Activated naive CD8-positive, alpha-beta T cell (primary cell): ENCODE data around the gene SBNO2.

Experiments used
- H3K27ac Mint-ChIP-seq: one replicate; pipeline ENCODE4 v1.8.0; 2021; ENCODE audit warnings: mixed read lengths
- H3K27me3 Mint-ChIP-seq: one replicate; pipeline ENCODE4 v1.8.0; 2021; ENCODE audit warnings: mixed read lengths
- H3K36me3 Mint-ChIP-seq: one replicate; pipeline ENCODE4 v1.8.0; 2021; ENCODE audit warnings: mixed read lengths
- H3K4me1 Mint-ChIP-seq: one replicate; pipeline ENCODE4 v1.8.0; 2021; ENCODE audit warnings: low read depth, mixed read lengths
- H3K4me3 Mint-ChIP-seq: one replicate; pipeline ENCODE4 v1.8.0; 2021; ENCODE audit warnings: mild to moderate bottlenecking, mixed read lengths
- H3K9me3 Mint-ChIP-seq: one replicate; pipeline ENCODE4 v1.8.0; 2021; ENCODE audit warnings: low read depth, mixed read lengths

The SBNO2 gene

GRCh38 chr19:1173845-1174809 lies at the start of gene SBNO2:
TSS of gene SBNO2 (minus strand) at chr19:1174268. CDS start at chr19:1154276, 19,992 bp downstream.
- H3K4me3 Mint-ChIP-seq, result peak within 1 kb of the TSS; percentile 87
- H3K27me3 Mint-ChIP-seq, result no peaks in the 10 kb centered on the region
- H3K9me3 Mint-ChIP-seq, result no peaks in the 10 kb centered on the region
- peak within 1 kb of the TSS; percentile 83 for H3K27ac Mint-ChIP-seq
- peaks cover 24% of the 10 kb centered on the region for H3K4me1 Mint-ChIP-seq
- peaks cover 5% of the 10 kb centered on the region for H3K36me3 Mint-ChIP-seq

DNA sequence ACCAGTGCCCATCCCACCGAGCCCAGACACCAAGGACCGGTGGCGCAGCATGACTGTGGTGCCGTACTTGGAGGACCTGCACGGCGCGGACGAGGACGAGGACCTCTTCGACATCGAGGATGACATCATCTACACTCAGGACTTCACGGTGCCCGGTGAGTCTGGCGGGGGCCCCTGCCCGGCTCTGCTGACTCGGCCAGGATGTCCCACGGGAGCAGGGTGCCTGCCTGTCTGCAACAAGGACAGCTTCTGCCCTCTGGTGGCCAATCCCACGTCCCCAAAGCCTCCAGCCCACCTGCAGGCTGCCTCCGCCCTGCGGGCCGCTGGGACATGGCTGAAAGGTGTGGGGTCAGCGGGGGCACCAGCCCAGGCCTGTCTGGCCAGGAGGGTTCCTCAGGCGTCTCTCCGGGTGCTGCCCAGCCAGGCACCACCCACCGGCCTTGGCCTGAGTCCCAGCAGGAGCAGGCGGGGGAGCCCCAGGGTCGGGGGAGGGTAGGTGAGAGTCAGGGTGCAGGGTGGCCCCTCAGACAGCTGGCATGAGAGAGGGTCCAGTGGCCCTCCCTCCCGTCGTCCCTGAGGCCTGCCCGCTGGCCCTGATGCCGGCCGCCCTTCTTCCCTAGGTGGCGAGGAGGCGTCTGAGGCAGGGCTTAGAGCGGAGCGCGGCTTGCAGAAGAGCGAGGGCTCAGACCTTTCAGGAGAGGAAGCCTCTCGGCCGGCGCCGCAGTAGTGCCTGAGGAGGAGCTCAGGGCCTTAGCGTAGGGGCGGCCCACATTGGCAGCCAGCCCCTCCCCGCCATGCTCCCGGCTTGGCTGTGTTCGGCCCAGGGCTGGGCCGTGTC lies 49.2 kb upstream of the SBNO2 start:
- no peak overlapping the region for H3K4me3 Mint-ChIP-seq

GRCh38 chr19:1222394-1222793 lies 48.3 kb upstream of the SBNO2 start:
- no peaks in the 10 kb centered on the region for H3K27me3 Mint-ChIP-seq
- no peaks in the 10 kb centered on the region for H3K36me3 Mint-ChIP-seq

More for the DNA sequence above, 49.2 kb upstream of the SBNO2 start:
- Mint-ChIP-seq H3K4me1 (no peaks in the 10 kb centered on the region), H3K36me3 (no peaks in the 10 kb centered on the region), H3K27me3 (no peaks in the 10 kb centered on the region), H3K9me3 (no peaks in the 10 kb centered on the region), H3K27ac (no peak overlapping the region)

GRCh38 chr19:1221904-1222255 lies 47.8 kb upstream of the SBNO2 start:
- Mint-ChIP-seq H3K4me1 (no peaks in the 10 kb centered on the region), H3K36me3 (no peaks in the 10 kb centered on the region), H3K9me3 (no peaks in the 10 kb centered on the region), H3K27me3 (no peaks in the 10 kb centered on the region), H3K4me3 (no peak overlapping the region), H3K27ac (no peak overlapping the region)

More at GRCh38 chr19:1222394-1222793, 48.3 kb upstream of the SBNO2 start:
- Mint-ChIP-seq H3K4me1 (no peaks in the 10 kb centered on the region), H3K4me3 (no peak overlapping the region), H3K27ac (no peak overlapping the region), H3K9me3 (no peaks in the 10 kb centered on the region)

GRCh38 chr19:1220976-1221903 lies 47.2 kb upstream of the SBNO2 start:
- Mint-ChIP-seq H3K27me3 (no peaks in the 10 kb centered on the region), H3K4me1 (no peaks in the 10 kb centered on the region), H3K27ac (no peak overlapping the region)

GRCh38 chr19:1220477-1220930 lies 46.4 kb upstream of the SBNO2 start:
- Mint-ChIP-seq H3K27ac (no peak overlapping the region), H3K27me3 (no peaks in the 10 kb centered on the region), H3K9me3 (no peaks in the 10 kb centered on the region), H3K4me1 (no peaks in the 10 kb centered on the region), H3K36me3 (no peaks in the 10 kb centered on the region), H3K4me3 (no peak overlapping the region)

More at GRCh38 chr19:1220976-1221903, 47.2 kb upstream of the SBNO2 start:
- Mint-ChIP-seq H3K9me3 (no peaks in the 10 kb centered on the region), H3K4me3 (no peak overlapping the region), H3K36me3 (no peaks in the 10 kb centered on the region)

DNA sequence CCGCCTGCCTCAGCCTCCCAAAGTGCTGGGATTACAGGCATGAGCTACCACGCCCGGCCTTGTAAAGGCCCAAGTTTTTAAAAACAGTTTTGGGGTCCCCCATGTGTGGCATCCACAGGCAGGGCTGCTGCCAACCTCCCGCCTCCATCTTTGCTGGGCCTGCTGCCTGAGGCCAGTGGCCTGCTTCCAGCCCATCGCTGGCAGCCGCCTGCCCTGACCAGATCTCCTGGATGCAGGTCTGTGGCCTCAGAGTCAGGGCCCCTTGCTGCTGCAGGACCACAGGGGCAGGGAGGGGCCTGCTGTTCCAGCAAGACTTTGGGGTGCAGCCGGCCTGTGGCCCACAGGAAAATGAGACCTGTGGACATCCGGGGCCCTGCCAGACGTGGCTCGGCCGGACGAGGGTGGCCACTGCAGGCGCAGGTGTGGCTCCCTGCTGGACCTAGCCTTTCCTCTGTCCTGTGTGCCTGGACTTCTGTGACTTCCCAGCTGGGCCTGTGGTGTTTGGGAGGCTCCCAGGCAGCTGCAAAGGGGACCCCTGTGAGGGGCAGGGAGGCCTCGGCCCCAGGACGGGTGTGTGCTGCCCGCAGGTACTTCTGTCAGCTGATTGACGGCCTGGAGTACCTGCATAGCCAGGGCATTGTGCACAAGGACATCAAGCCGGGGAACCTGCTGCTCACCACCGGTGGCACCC lies 45.9 kb upstream of the SBNO2 start:
- Mint-ChIP-seq H3K4me1 (no peaks in the 10 kb centered on the region), H3K27ac (no peak overlapping the region)

GRCh38 chr19:1218751-1219567 lies 44.9 kb upstream of the SBNO2 start:
- no peak overlapping the region for H3K27ac Mint-ChIP-seq
- no peaks in the 10 kb centered on the region for H3K36me3 Mint-ChIP-seq
- peaks cover 4% of the 10 kb centered on the region for H3K4me1 Mint-ChIP-seq
- no peaks in the 10 kb centered on the region for H3K27me3 Mint-ChIP-seq
- no peaks in the 10 kb centered on the region for H3K9me3 Mint-ChIP-seq
- no peak overlapping the region for H3K4me3 Mint-ChIP-seq

More for the DNA sequence above, 45.9 kb upstream of the SBNO2 start:
- Mint-ChIP-seq H3K27me3 (no peaks in the 10 kb centered on the region), H3K36me3 (no peaks in the 10 kb centered on the region), H3K4me3 (no peak overlapping the region), H3K9me3 (no peaks in the 10 kb centered on the region)

DNA sequence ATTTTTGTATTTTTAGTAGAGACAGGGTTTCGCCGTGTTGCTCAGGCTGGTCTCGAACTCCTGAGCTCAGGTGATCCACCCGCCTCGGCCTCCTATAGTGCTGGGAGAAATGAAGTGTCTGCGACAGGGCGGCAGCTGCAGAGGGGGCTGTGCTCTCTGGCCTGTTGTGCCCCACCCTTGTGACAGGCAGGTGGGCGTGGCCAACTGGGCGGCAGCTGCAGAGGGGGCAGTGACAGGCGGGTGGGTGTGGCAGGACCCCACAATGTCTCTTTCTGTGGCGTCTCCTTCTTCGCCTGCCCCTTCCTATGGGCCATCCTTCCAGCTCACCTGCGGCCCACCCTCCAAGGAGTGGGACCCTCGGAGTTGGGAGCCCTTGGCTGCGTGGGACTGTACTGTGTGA lies 43.3 kb upstream of the SBNO2 start:
- H3K4me1 Mint-ChIP-seq, result peaks cover 13% of the 10 kb centered on the region
- H3K27me3 Mint-ChIP-seq, result no peaks in the 10 kb centered on the region
- no peaks in the 10 kb centered on the region for H3K36me3 Mint-ChIP-seq
- H3K27ac Mint-ChIP-seq, result no peak overlapping the region
- no peak overlapping the region for H3K4me3 Mint-ChIP-seq
- no peaks in the 10 kb centered on the region for H3K9me3 Mint-ChIP-seq

DNA sequence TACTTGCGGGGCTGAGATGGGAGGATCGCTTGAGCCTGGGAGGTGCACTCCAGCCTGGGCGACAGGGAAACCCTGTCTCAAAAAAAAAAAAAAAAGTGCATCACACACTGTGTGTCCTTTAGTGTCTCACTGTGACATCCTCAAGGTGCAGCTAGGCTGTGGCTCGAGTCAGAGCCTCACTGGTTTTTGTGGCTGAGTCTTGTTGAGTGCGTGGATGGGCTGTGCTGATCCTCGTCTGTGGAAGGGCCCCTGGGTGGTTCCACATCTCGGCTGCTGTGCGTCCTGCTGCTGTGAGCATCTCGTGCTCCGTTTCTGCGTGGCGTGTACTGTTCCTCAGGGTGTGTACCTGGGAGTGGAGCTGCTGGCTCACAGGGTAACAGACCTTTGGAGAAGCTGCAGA lies 42.7 kb upstream of the SBNO2 start:
- H3K27me3 Mint-ChIP-seq, result no peaks in the 10 kb centered on the region
- no peaks in the 10 kb centered on the region for H3K36me3 Mint-ChIP-seq
- H3K27ac Mint-ChIP-seq, result no peak overlapping the region
- no peak overlapping the region for H3K4me3 Mint-ChIP-seq
- peaks cover 14% of the 10 kb centered on the region for H3K4me1 Mint-ChIP-seq
- no peaks in the 10 kb centered on the region for H3K9me3 Mint-ChIP-seq

DNA sequence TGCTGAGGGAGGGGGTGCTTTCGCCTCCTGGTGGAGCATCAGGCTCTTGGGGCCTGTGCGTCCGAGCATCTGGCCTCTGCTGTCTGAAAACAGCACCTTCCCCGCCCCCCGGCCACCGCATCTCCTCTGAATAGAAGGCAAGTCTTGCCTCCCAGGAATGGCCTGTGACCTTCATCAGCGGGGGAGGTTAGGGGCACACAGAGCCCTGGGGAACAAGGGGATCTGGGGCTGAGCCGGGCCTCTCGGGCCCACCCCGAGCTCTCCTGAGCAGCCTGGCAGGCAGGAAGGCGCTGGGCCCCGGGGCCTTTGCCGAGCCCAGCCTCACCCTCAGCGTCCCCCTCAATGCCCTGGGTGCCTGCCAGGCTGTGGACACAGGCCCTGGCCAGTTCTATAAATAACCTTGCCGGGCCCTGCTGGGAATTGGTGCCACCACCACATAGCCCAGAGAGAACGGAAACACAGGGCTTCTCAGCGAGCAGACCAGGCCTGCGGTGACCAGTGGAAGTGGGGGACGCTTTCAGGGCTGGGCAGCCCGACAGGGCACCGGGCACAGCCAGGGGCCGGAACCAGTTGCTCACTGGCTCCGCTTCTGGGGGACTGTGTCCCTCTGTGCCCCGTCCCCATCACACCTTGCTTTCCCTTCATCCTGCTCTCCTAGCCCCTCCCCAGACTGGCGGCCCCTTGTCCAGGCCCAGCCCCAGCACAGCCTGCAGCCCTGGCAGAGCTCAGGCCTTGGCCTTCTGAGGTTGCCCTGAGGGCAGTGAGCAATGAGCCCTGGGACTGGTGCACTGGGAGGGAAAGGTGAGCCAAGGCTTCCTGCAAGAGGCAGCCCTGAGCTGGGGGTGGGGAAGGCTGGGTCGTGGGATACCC lies 41.0 kb upstream of the SBNO2 start:
- Mint-ChIP-seq H3K27ac (no peak overlapping the region), H3K36me3 (no peaks in the 10 kb centered on the region), H3K4me1 (peaks cover 19% of the 10 kb centered on the region), H3K9me3 (no peaks in the 10 kb centered on the region), H3K27me3 (no peaks in the 10 kb centered on the region), H3K4me3 (no peak overlapping the region)

- H3K27ac Mint-ChIP-seq, result peak overlapping the region; percentile 91
- peaks cover 24% of the 10 kb centered on the region for H3K4me1 Mint-ChIP-seq
- H3K9me3 Mint-ChIP-seq, result no peaks in the 10 kb centered on the region
- no peaks in the 10 kb centered on the region for H3K36me3 Mint-ChIP-seq
- H3K4me3 Mint-ChIP-seq, result peak overlapping the region; percentile 77
- H3K27me3 Mint-ChIP-seq, result no peaks in the 10 kb centered on the region
Measured at GRCh38 chr19:1214299-1214861, 40.3 kb upstream of the SBNO2 start.
